ENCODE results near the gene TTLL13.

- TF ChIP-seq POLR2A (IDR thresholded peaks at IDR 0.05) (peak; percentile 29), CTCF (IDR thresholded peaks at IDR 0.05) (peak in 2 of 5 experiments; percentile 26 to 29), EP300 (IDR thresholded peaks at IDR 0.05; ENCODE audit: low read depth) (no peak), POLR2AphosphoS5 (IDR thresholded peaks at IDR 0.05) (peak; percentile 49 to 80 (median 50))
Measured at GRCh38 chr15:90249203-90249863, at the start of gene TTLL13.
